Loucy (cell line): Measurements from ENCODE around the gene POT1.

ENCODE experiments used
- EZH2phosphoT487 ChIP-seq: fragments of 200-600 bp; IDR thresholded peaks from 2 replicates; pipeline ENCODE4 v1.6.1; 2018; ENCODE audit warnings: antibody characterized with exemption, mild to moderate bottlenecking, moderate library complexity, borderline replicate concordance
- TF ChIP-seq, protein P1 (sequence below): fragments of 200-600 bp; sonication (generic); conservative IDR thresholded peaks from 2 replicates; pipeline ENCODE4 v1.5.1; 2014; ENCODE audit warnings: mild to moderate bottlenecking, antibody characterized with exemption, low read length

DNA sequence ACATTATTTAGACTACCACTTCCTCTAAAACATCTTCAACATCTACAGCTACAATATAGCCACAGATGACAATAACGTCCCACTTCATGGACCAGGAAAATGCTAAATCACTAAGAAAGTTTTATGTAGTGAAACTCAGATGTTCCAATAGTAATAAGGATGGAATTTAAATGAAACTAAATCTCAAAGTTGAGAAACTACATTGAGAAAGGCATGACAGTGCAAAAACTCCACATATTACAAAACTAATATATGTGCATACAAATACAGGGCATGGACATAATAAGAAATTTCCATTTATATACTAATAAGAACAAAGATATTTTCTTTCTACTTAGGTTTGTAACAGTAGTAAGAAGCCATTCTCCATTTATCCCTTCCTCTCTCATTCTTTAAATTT, 31.1 kb downstream of the POT1 start:
- no peak for TF ChIP-seq EZH2phosphoT487
- TF ChIP-seq, protein P1, sequence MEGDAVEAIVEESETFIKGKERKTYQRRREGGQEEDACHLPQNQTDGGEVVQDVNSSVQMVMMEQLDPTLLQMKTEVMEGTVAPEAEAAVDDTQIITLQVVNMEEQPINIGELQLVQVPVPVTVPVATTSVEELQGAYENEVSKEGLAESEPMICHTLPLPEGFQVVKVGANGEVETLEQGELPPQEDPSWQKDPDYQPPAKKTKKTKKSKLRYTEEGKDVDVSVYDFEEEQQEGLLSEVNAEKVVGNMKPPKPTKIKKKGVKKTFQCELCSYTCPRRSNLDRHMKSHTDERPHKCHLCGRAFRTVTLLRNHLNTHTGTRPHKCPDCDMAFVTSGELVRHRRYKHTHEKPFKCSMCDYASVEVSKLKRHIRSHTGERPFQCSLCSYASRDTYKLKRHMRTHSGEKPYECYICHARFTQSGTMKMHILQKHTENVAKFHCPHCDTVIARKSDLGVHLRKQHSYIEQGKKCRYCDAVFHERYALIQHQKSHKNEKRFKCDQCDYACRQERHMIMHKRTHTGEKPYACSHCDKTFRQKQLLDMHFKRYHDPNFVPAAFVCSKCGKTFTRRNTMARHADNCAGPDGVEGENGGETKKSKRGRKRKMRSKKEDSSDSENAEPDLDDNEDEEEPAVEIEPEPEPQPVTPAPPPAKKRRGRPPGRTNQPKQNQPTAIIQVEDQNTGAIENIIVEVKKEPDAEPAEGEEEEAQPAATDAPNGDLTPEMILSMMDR, result no peak
